Mononuclear cell (primary cell): Measurements from ENCODE around the gene TSPO. TPM values are rescaled to one million over a fixed set of nuclear protein-coding genes. Genes with fewer than 3 reads are reported as not detected.

Source experiments
- H3K27me3 ChIP-seq: 2 replicates; pipeline ENCODE4 v1.6.0; 2011; ENCODE audit warnings: low read length, control low read depth; ENCODE audit not compliant: insufficient read depth
- H3K4me1 ChIP-seq: 2 replicates; pipeline ENCODE4 v1.5.1; 2011; ENCODE audit warnings: mild to moderate bottlenecking, low read length, control low read depth; ENCODE audit not compliant: insufficient read depth
- H3K4me3 ChIP-seq: 2 replicates; pipeline ENCODE4 v1.5.1; 2011; ENCODE audit warnings: mild to moderate bottlenecking, low read length, moderate library complexity
- H3K9me3 ChIP-seq: 2 replicates; pipeline ENCODE4 v1.5.1; 2011; ENCODE audit warnings: low read depth, mild to moderate bottlenecking, control low read depth, low read length
- total RNA-seq: library from RNA; depleted of rRNA; stranded (reverse); fragments of >200 nt; gene quantifications from one replicate; pipeline ENCODE4 v1.2.3, GENCODE V29; 2012

Gene TSPO
- total RNA-seq, 1 donor: 217 TPM

DNA sequence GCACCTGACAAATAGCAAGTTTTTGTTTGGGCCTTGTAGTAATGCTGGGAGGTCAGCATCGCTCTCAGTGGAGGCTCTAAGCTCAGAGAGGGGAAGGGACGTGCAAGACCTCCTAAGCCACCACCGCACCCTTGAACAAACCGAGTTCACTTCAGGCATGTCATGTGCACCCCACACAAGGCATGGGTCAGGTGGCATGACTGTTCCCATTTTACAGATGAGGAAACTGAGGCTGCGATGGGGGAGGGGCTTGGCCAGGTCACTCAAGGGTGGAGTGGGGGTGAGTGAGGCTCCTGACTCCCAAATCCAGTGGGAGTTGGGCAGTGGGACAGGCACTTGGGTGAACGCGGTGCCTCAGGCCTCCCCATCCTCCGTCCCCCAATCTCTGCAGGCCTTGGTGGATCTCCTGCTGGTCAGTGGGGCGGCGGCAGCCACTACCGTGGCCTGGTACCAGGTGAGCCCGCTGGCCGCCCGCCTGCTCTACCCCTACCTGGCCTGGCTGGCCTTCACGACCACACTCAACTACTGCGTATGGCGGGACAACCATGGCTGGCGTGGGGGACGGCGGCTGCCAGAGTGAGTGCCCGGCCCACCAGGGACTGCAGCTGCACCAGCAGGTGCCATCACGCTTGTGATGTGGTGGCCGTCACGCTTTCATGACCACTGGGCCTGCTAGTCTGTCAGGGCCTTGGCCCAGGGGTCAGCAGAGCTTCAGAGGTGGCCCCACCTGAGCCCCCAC, 11.2 kb downstream of the TSPO start:
- Histone ChIP-seq H3K9me3 (no peaks in the 10 kb centered on the region), H3K4me1 (peaks cover 37% of the 10 kb centered on the region), H3K27me3 (no peaks in the 10 kb centered on the region), H3K4me3 (no peak overlapping the region)

DNA sequence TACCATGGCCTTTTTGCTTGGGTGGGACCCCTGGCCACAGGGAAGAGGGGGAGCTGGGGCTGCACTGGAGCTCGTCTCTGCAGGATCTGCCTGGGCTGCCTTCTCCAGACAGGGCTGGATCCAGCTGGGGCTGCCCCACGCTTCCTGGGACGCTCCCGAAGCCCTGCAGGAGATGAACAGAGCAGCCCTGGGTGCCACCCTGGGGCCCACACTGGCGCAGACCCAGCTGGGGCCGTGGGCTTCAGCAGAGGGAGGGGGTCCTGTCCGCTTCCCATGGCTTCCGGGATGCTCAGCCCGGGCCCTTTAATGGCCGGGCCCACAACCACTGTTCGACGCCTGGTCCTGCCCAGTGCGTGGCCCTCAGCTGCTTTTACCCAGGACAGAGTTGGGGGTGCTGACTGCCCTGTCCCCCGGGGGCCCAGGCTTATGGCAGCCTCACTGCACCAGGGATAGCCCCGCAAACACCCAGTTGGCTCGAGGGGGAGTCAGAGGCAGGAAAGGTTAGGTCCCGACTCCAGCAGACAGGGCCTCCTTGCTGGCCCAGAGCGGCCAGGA, 12.0 kb downstream of the TSPO start:
- Histone ChIP-seq H3K4me3 (no peak overlapping the region), H3K27me3 (no peaks in the 10 kb centered on the region), H3K9me3 (no peaks in the 10 kb centered on the region), H3K4me1 (peaks cover 30% of the 10 kb centered on the region)

DNA sequence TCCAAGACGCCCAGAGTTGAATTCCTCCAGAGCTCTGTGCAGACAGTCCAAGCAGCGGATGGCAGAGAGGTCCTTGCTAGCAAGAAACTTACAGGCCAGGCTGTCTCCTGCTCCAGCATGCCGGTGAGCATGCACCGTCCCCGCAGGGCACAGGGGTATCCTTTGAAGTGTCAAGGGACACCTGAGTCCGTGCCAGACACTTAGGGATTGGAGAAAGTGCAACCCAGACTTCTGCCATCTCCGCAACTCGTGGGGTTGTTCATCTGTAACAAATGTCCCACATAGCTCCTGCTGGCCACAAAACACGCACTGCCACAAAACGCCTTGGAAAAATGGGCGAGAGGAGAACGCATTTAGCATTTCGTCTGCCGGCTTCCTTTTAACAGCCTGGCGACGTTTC, 13.3 kb downstream of the TSPO start:
- Histone ChIP-seq H3K9me3 (no peaks in the 10 kb centered on the region), H3K4me3 (no peak overlapping the region), H3K27me3 (no peaks in the 10 kb centered on the region), H3K4me1 (peaks cover 16% of the 10 kb centered on the region)

DNA sequence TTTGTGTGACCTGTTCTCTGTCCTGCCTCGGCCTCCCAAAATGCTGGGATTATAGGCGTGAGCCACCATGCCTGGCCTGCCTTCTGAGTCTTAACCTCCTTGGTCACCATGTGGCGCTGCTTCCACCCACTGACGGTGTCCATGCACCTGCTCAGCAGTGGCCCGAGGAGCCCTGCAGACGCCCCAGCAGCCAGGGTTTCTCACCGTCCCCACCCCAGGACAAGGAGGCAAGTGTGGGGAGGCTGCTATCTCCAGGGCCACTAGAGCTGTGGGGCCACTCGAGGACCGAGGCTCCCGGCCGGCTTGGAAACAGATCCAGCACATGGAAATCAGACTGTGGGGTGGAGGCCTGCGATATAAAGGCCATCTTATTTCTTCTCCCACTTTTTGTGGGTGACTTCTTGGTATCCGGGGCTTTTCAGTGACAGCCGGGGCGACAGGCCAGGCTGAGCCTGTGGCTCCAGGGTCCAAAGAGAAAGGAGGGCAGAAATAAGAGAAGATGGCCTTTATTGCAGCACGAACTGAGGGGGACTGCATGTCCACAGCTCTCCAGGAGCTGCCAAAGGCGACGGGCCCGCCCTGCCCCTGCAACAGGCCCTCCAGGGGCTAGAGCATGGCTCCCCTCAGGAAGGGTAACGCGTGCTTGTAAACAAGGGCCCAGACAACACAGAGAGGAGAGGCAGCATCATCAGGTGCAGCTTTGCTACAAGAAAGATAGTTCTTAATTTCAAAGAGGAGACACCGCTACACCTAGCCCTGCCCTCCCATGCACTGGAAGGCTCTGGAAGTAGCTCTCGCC, 15.0 kb downstream of the TSPO start:
- Histone ChIP-seq H3K4me1 (peaks cover 16% of the 10 kb centered on the region), H3K9me3 (no peaks in the 10 kb centered on the region), H3K27me3 (no peaks in the 10 kb centered on the region), H3K4me3 (no peak overlapping the region)

DNA sequence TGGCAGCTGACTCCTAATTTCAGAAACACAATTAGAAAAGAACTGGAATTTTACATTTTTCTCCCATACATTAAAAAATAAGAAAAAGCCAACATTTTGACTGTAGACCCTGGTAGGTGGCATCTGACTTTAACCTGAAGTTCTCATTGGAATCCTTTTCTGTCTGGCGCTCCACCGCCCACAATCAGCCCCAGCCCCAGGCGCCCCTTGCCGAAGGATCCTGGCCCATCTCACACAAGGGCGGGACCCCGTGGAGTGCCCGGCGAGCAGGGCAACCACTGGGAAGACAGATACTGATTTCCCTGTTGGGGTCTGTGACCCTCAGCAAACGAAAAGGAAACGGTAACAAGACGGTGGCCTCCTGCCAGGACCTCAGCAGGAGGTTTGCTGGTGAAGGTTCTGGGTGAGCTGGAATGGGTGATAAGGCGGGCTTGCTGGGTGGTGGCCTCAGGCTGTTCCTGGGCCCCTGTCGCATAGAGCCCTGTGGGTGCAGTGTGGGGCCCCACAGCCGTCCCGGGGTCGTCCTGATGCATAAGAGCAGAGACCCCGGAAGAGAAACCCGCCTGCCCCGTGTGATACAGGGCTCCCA, 15.7 kb downstream of the TSPO start:
- Histone ChIP-seq H3K4me3 (no peak overlapping the region), H3K4me1 (peaks cover 16% of the 10 kb centered on the region), H3K27me3 (no peaks in the 10 kb centered on the region), H3K9me3 (no peaks in the 10 kb centered on the region)

DNA sequence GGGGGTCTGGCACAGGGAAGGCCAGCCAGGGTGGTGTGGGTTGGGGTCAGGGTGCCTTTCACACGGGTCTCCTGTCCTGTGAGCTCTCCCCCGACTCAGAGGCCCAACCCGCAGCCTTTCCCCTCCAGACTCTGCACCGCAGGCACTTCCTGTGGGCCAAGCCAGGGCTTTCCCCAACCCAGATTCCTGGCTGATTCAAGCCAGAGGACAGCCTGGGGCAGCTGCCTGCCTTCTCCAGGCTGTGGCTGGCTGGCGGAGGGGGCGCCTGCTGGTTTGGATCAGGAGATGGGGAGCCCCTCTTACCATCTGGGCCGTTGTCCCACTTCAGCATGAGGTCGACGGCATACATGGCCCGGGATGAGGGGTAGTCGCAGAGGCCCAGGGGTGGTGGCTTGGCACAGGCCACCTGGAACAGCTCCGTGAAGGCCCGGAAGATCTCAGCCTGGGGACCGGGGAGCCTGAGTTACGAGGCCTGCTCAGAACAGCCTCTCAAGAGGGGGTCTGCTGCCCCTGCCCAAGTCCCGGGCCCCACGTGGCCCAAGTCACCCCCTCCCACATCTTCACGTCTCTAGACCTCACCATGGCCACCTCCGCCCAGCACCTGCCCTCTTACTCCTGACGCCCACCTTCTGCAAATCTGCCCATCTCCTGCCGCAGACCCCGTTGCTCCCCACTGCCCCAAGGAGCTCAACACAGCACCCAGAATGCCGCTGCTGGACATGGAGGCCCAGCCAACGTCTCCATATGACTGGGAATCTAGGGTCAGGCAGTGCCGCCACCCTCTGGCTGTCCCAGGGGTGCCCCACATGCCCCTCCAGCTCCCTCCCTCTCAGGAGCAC, 17.3 kb downstream of the TSPO start:
- H3K27me3 ChIP-seq: no peaks in the 10 kb centered on the region
- H3K4me1 ChIP-seq: peaks cover 5% of the 10 kb centered on the region

DNA sequence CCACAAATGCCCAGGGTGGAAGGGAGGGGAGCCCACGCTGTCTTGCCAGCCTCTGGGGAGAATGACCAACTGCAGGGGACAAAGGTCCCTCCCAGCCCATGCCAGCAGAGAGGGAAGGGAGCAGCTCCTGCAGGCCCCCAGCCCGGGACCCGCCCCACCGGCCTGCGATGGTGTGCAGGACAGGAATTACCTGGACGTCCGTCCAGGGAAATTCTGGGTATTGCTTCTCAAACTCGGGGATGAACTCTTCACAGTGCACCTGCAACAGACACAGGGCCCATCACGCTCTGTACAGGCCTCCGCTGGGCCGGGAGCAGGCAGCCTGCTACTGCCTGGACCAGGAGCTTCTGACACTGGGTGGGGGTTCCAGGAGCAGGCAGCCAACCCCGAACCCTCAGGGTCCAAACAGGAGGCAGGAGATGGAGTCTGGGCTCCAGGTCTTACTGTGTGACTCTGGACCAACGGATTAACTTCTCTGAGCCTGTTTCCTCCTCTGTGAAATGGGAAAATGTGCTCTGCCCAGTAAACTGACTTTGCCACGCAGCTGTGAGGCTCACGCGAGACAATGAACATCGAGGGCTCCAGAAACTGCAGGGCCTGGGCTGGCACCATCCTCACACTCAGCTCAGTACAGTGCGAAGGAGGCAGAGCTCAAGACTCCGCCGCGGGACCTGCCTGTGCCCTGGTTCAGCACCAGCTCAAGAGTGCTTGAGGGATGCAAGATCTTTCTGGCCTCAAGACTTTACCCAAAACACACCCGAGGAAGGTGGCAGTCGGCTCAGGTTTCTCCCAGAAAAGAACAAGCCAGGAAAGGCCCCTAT, 18.2 kb downstream of the TSPO start:
- H3K4me1 ChIP-seq: no peaks in the 10 kb centered on the region
- H3K4me3 ChIP-seq: no peak overlapping the region
- H3K9me3 ChIP-seq: no peaks in the 10 kb centered on the region
- H3K27me3 ChIP-seq: no peaks in the 10 kb centered on the region

More for the DNA sequence above, 17.3 kb downstream of the TSPO start:
- Histone ChIP-seq H3K9me3 (no peaks in the 10 kb centered on the region), H3K4me3 (no peak overlapping the region)

DNA sequence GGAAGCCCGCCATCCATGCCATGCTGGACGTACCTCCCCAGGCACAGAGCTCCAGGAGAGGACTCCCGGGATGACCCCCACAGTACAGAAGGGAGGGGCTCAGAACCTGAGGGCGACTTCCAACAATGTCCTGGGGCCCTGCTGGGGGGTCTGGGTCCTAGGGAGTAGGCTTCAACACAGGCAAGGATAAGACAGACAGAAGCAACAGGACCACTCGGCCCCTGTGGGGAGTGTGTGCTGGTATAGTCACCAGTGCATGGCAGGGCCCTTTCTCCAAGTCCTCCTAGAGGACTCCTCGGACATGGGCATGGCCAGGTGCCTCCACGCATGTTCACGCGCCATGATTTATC, 18.7 kb downstream of the TSPO start:
- Histone ChIP-seq H3K4me3 (no peak overlapping the region), H3K4me1 (no peaks in the 10 kb centered on the region), H3K9me3 (no peaks in the 10 kb centered on the region), H3K27me3 (no peaks in the 10 kb centered on the region)

DNA sequence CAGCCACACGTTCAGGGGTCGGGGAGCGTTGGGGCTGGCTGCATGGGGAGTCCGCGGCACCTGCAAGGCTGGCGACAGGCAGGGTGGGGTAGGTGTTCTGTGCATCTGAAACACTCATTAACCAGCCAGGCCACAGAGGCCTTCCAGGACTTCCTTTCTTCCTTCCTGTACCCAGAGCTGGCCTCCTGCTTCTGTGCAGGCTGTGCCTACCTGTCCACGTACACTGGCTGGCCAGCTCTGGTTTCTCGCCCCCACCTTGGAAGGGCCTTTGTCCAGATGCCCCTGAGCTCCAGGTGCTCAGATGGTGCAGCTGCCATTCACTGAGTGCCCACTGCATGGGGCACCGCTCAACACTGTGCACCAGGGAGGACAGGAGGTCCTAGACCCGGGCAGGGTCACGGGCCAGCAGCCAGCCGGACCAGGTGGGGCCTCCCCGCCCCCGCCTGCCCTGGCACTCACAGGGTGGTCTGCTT, 19.7 kb downstream of the TSPO start:
- Histone ChIP-seq H3K4me3 (no peak overlapping the region), H3K4me1 (no peaks in the 10 kb centered on the region)

DNA sequence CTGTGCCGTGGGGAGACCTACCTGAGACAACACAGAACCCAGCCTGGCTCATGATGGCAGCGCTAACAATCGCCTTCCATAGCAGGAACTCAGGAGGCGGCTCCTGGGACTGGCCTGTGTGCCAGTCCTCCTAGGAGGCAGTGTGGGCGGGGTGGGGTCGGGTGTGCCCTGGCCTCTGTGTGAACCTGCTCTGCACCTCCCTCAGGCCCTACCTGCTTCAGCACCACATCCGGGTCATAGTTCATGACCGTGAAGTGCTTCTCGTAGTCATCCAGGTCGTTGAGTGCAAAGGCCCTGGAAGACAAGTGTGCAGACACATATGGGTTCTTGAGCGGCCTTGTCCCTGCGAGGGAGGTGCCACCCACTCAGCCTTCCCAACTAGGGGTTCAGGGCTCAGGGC, 20.2 kb downstream of the TSPO start:
- no peaks in the 10 kb centered on the region for H3K27me3 ChIP-seq
- H3K4me1 ChIP-seq: no peaks in the 10 kb centered on the region
- no peaks in the 10 kb centered on the region for H3K9me3 ChIP-seq
- H3K4me3 ChIP-seq: no peak overlapping the region

More for the DNA sequence above, 19.7 kb downstream of the TSPO start:
- Histone ChIP-seq H3K27me3 (no peaks in the 10 kb centered on the region), H3K9me3 (no peaks in the 10 kb centered on the region)

DNA sequence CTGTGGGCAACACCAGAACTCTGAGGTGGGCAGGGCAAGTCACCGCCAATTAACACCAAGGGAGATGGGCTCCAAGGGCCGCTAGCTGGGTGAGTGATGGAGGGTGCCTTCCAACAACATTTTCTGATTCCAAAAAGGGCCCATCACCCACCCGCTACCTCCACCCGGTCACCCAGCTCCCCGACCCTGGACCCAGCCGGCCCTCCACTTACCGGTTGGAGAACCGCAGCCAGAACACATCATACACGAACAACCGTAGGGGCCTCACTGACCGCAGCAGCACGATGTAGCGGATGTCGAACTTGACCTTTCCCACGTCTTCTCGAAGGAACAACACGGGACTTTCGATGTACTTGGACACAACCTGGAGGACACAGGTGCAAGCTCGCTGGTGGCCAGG, 20.8 kb downstream of the TSPO start:
- H3K4me1 ChIP-seq: no peaks in the 10 kb centered on the region
- no peak overlapping the region for H3K4me3 ChIP-seq
- no peaks in the 10 kb centered on the region for H3K27me3 ChIP-seq
- H3K9me3 ChIP-seq: no peaks in the 10 kb centered on the region

DNA sequence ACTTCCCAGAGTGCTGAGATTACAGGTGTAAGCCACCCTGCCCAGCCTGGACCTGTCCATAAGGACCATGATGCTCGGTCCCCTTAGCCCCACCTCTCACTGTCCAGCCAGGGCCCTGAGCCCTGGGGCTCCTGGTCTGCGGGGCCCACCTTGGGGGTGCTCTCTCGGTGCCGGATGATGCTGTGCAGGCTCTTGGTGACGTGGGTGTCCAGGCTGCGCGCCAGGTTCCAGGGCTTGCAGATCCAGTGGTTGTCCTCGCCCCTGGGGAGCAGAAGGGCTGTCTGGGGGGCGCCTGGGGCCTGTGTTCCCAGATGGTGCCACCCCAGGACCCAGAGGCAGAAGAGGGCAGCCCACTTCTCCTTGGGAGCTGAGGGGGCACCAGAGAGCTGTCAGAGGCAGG, 22.2 kb downstream of the TSPO start:
- Histone ChIP-seq H3K4me3 (no peak overlapping the region), H3K9me3 (no peaks in the 10 kb centered on the region), H3K4me1 (no peaks in the 10 kb centered on the region), H3K27me3 (no peaks in the 10 kb centered on the region)

DNA sequence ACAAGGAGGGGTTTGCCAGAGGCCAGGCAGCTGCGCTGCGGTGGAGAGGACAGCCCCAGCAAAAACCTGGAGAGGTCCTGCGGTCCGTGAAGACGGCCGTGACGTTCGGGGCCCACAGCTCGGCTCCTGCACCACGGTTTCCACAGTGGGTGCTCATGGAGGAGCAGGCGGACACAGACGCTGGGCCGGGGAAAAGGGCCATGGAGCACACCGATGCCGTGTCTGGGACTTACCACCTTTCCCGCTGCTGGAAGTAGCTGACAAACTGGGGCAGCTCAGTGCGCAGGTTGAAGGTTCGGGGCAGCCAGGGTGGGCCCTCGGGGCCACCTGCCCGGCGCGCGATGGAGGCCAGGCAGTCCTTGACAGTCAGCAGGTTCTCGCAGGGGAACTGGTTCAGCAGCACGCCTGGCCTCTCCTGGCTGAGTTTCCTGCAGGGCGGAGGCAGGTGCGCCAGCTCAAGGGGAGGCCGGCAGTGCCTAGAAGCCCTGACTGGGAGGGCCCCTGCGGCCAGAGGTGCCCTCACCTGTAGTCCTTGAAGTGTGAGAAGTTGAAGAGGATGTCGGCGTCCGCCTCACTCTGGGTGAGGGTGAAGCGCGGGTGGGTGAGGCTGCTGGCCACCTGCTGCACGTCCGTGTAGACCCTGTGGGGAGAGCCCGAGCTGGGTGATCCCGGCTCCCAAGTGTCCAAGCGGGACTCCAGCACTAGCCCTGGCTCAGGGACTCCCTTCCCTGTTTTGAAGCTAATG, 22.8 kb downstream of the TSPO start:
- no peaks in the 10 kb centered on the region for H3K4me1 ChIP-seq
- no peak overlapping the region for H3K4me3 ChIP-seq
- no peaks in the 10 kb centered on the region for H3K9me3 ChIP-seq
- H3K27me3 ChIP-seq: no peaks in the 10 kb centered on the region
